ENCODE data around the gene NPW.

- TF ChIP-seq CTCF (IDR thresholded peaks at IDR 0.05; ENCODE audit: low read depth, low read length) (no peak), EZH2phosphoT487 (IDR thresholded peaks at IDR 0.05; ENCODE audit: low read depth) (no peak)
Measured at GRCh38 chr16:1989209-1990100, 30.1 kb upstream of the NPW start, which contains the start of gene SYNGR3.
